Smooth muscle cell (in vitro differentiated cells): ENCODE results near the gene PDE11A. TPM values are rescaled to one million over a fixed set of nuclear protein-coding genes. Genes with fewer than 3 reads are reported as not detected.

Experiments
- DNase-seq: peaks from one replicate; lab custom pipeline; 2025; ENCODE audit not compliant: unreplicated experiment; lab: John Stamatoyannopoulos, UW
- H2AFZ ChIP-seq: fragments of 200-600 bp; sonication (generic); 2 replicates; pipeline ENCODE4 v1.6.0; 2016; ENCODE audit warnings: antibody characterized with exemption, low read depth, mild to moderate bottlenecking
- H3F3A ChIP-seq: fragments of 200-600 bp; sonication (generic); 2 replicates; pipeline ENCODE4 v1.6.0; 2017; ENCODE audit warnings: antibody characterized with exemption, low read depth
- H3K27ac ChIP-seq: fragments of 200-600 bp; sonication (generic); 2 replicates; pipeline ENCODE4 v1.5.1; 2016; ENCODE audit warnings: low read depth, mild to moderate bottlenecking
- H3K27me3 ChIP-seq: fragments of 200-600 bp; sonication (generic); 2 replicates; pipeline ENCODE4 v1.6.1; 2016; ENCODE audit warnings: low read depth, mild to moderate bottlenecking
- H3K36me3 ChIP-seq: fragments of 200-600 bp; sonication (generic); 2 replicates; pipeline ENCODE4 v1.5.1; 2016; ENCODE audit warnings: low read depth
- H3K4me1 ChIP-seq: fragments of 200-600 bp; sonication (generic); 2 replicates; pipeline ENCODE4 v1.5.1; 2016; ENCODE audit warnings: low read depth
- H3K4me2 ChIP-seq: fragments of 200-600 bp; sonication (generic); 2 replicates; pipeline ENCODE4 v1.6.0; 2016; ENCODE audit warnings: mild to moderate bottlenecking
- H3K4me3 ChIP-seq: fragments of 200-600 bp; sonication (generic); 2 replicates; pipeline ENCODE4 v1.5.1; 2016; ENCODE audit warnings: mild to moderate bottlenecking
- H3K79me2 ChIP-seq: fragments of 200-600 bp; sonication (generic); 2 replicates; pipeline ENCODE4 v1.6.0; 2016; ENCODE audit warnings: low read depth, mild to moderate bottlenecking
- H3K9ac ChIP-seq: fragments of 200-600 bp; sonication (generic); 2 replicates; pipeline ENCODE4 v1.6.0; 2016; ENCODE audit warnings: low read depth
- H3K9me3 ChIP-seq: fragments of 200-600 bp; sonication (generic); replicated peaks from 2 replicates; pipeline ENCODE4 v1.5.1; 2016; ENCODE audit warnings: low read depth
- H4K20me1 ChIP-seq: fragments of 200-600 bp; sonication (generic); 2 replicates; pipeline ENCODE4 v1.6.0; 2016; ENCODE audit warnings: low read depth
- WGBS: methylation state at CpG from one replicate; pipeline ENCODE4 v1.1.7; 2016; ENCODE audit warnings: low lambda C conversion rate; 5-methylcytosine and 5-hydroxymethylcytosine counted together
- polyA plus RNA-seq: library from polyadenylated mRNA; unstranded; fragments of >200 nt; fragmentation: Nextera tagmentation; extraction: Ambion mirVana; gene quantifications from 2 replicates; pipeline ENCODE4 v1.2.1, GENCODE V29; 2016
- total RNA-seq: library from RNA; depleted of rRNA; stranded (reverse); fragments of >200 nt; gene quantifications from 2 replicates; pipeline ENCODE4 v1.2.3, GENCODE V29; 2014
- TF ChIP-seq, protein P1 (sequence below): fragments of 200-600 bp; sonication (generic); IDR thresholded peaks from 2 replicates; pipeline ENCODE4 v1.5.1; 2017; ENCODE audit warnings: borderline replicate concordance, mild to moderate bottlenecking, antibody characterized with exemption; ENCODE audit not compliant: insufficient read depth, poor library complexity, severe bottlenecking

The PDE11A gene
- total and polyA plus RNA-seq, 2 experiments from 2014 or later = under 0.01 TPM; not detected in 1

GRCh38 chr2:177885828-177886466, 186.6 kb downstream of the PDE11A start:
- no peak overlapping the region for H2AFZ ChIP-seq
- no peak for DNase-seq
- H3K27me3 ChIP-seq = no peaks in the 10 kb centered on the region
- 51% methylated on average over 2 of the region's 2 CpGs for WGBS
- no peak overlapping the region for H3K9ac ChIP-seq
- no peak overlapping the region for H3K4me3 ChIP-seq
- H3K27ac ChIP-seq = no peak overlapping the region
- TF ChIP-seq, protein P1, sequence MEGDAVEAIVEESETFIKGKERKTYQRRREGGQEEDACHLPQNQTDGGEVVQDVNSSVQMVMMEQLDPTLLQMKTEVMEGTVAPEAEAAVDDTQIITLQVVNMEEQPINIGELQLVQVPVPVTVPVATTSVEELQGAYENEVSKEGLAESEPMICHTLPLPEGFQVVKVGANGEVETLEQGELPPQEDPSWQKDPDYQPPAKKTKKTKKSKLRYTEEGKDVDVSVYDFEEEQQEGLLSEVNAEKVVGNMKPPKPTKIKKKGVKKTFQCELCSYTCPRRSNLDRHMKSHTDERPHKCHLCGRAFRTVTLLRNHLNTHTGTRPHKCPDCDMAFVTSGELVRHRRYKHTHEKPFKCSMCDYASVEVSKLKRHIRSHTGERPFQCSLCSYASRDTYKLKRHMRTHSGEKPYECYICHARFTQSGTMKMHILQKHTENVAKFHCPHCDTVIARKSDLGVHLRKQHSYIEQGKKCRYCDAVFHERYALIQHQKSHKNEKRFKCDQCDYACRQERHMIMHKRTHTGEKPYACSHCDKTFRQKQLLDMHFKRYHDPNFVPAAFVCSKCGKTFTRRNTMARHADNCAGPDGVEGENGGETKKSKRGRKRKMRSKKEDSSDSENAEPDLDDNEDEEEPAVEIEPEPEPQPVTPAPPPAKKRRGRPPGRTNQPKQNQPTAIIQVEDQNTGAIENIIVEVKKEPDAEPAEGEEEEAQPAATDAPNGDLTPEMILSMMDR = no peak
- H3K36me3 ChIP-seq = no peaks in the 10 kb centered on the region
- no peaks in the 10 kb centered on the region for H3K9me3 ChIP-seq
- no peaks in the 10 kb centered on the region for H3K79me2 ChIP-seq
- H3F3A ChIP-seq = no peaks in the 10 kb centered on the region
- no peaks in the 10 kb centered on the region for H3K4me1 ChIP-seq
- H3K4me2 ChIP-seq = no peak overlapping the region
- no peaks in the 10 kb centered on the region for H4K20me1 ChIP-seq

GRCh38 chr2:177883177-177883576, 189.4 kb downstream of the PDE11A start:
- Histone ChIP-seq H3K9me3 (no peaks in the 10 kb centered on the region), H2AFZ (no peak overlapping the region), H4K20me1 (no peaks in the 10 kb centered on the region), H3F3A (no peaks in the 10 kb centered on the region), H3K4me1 (no peaks in the 10 kb centered on the region), H3K27me3 (no peaks in the 10 kb centered on the region), H3K9ac (no peak overlapping the region), H3K4me2 (no peak overlapping the region), H3K36me3 (no peaks in the 10 kb centered on the region), H3K27ac (no peak overlapping the region), H3K79me2 (no peaks in the 10 kb centered on the region), H3K4me3 (no peak overlapping the region)
- no peak for DNase-seq
- TF ChIP-seq, protein P1 = no peak
- 85% methylated on average over 2 of the region's 2 CpGs for WGBS

DNA sequence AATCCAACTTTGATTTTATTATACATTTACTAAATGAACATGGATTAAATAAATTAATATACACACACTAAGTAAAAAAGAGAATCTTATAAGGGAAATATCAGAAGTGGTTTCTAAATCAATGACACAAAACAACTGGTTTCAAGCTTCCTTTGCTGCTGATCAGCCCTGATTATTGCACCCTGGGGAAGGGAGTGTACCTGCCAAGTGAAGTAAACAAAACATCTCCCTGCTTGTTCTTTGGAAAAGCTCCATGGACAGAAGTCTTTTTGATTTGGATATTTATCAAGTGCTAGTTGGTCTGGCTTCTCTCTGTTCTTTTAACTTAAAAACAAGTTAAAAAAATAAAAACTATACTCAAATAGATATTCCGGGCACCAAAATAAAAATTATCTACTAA, 190.1 kb downstream of the PDE11A start:
- H3K4me1 ChIP-seq = no peaks in the 10 kb centered on the region
- no peaks in the 10 kb centered on the region for H3K9me3 ChIP-seq
- 94% methylated on average over 1 of the region's 1 CpG for WGBS
- no peak for DNase-seq
- H3F3A ChIP-seq = no peaks in the 10 kb centered on the region
- H3K27ac ChIP-seq = no peak overlapping the region
- no peaks in the 10 kb centered on the region for H3K36me3 ChIP-seq
- no peak overlapping the region for H3K9ac ChIP-seq
- no peak overlapping the region for H3K4me3 ChIP-seq
- no peaks in the 10 kb centered on the region for H4K20me1 ChIP-seq
- H3K4me2 ChIP-seq = no peak overlapping the region
- H3K79me2 ChIP-seq = no peaks in the 10 kb centered on the region
- no peak overlapping the region for H2AFZ ChIP-seq
- TF ChIP-seq, protein P1 = no peak
- H3K27me3 ChIP-seq = no peaks in the 10 kb centered on the region

DNA sequence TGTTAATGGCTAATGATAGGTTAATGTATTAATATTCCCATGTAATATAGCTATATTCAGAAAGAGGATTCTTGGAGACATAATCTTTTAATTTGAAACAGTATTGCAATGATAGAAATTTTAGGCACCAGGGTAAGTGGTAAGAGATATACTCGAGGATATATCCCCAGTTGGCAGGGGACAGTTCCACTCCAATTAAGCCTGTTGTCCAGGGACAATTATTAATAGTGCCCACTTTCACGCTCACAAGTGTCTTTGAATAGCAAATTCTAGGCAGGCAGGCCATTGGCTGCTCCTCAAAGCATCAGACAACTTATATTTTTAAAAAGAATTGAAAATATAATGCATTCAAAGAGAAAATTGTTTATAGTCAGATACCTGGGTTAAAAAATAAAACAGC, 190.7 kb downstream of the PDE11A start:
- no peaks in the 10 kb centered on the region for H3F3A ChIP-seq
- H3K27ac ChIP-seq = no peak overlapping the region
- no peaks in the 10 kb centered on the region for H4K20me1 ChIP-seq
- TF ChIP-seq, protein P1 = no peak
- H3K4me1 ChIP-seq = no peaks in the 10 kb centered on the region
- no peaks in the 10 kb centered on the region for H3K27me3 ChIP-seq
- H3K36me3 ChIP-seq = no peaks in the 10 kb centered on the region
- WGBS = 87% methylated on average over 2 of the region's 2 CpGs
- H3K9ac ChIP-seq = no peak overlapping the region
- no peaks in the 10 kb centered on the region for H3K9me3 ChIP-seq
- H3K4me2 ChIP-seq = no peak overlapping the region
- no peak overlapping the region for H3K4me3 ChIP-seq
- H2AFZ ChIP-seq = no peak overlapping the region
- DNase-seq = no peak
- no peaks in the 10 kb centered on the region for H3K79me2 ChIP-seq
